WTC11 (cell line): ENCODE measurements around the gene HNF1A.
"Not testable (repeated sequence)": the region's sequence is repeated elsewhere in the genome, so short reads cannot be mapped to it uniquely, and the experiment has no call there.

Experiments used
- ATF1 ChIP-seq: sonication (generic); formaldehyde crosslinking; IDR thresholded peaks from 2 replicates; pipeline ENCODE4 v1.8.1; 2023; ENCODE audit warnings: mild to moderate bottlenecking, moderate library complexity, missing genetic modification reagents
- ATF2 ChIP-seq: sonication (generic); formaldehyde crosslinking; IDR thresholded peaks from 2 replicates; pipeline ENCODE4 v1.8.1; 2022; ENCODE audit warnings: low read depth, missing genetic modification reagents, borderline replicate concordance
- CTCF ChIP-seq: fragments of 200-600 bp; IDR thresholded peaks from 2 replicates; pipeline ENCODE4 v1.8.0; 2022; ENCODE audit warnings: antibody characterized with exemption
- FOXK1 ChIP-seq: sonication (generic); formaldehyde crosslinking; IDR thresholded peaks from 2 replicates; pipeline ENCODE4 v1.8.0; 2022; ENCODE audit warnings: mild to moderate bottlenecking, moderate library complexity, missing genetic modification reagents
- MYBL2 ChIP-seq: sonication (generic); formaldehyde crosslinking; IDR thresholded peaks from 2 replicates; pipeline ENCODE4 v1.8.1; 2023; ENCODE audit warnings: mild to moderate bottlenecking, moderate library complexity, missing genetic modification reagents
- SP1 ChIP-seq: sonication (generic); formaldehyde crosslinking; conservative IDR thresholded peaks from 2 replicates; pipeline ENCODE4 v1.8.1; 2022; ENCODE audit warnings: missing genetic modification reagents
- ZNF138 ChIP-seq: sonication (generic); formaldehyde crosslinking; conservative IDR thresholded peaks from 2 replicates; pipeline ENCODE4 v1.8.1; 2022; ENCODE audit warnings: mild to moderate bottlenecking, moderate library complexity, missing genetic modification reagents
- ZNF423 ChIP-seq: fragments of 250-450 bp; sonication (Bioruptor Pico); IDR thresholded peaks from 2 replicates; pipeline ENCODE4 v2.1.2; 2022; ENCODE audit warnings: mild to moderate bottlenecking, moderate library complexity
- TF ChIP-seq, protein P1 (sequence below): sonication (generic); formaldehyde crosslinking; IDR thresholded peaks from 2 replicates; pipeline ENCODE4 v1.8.0; 2022; ENCODE audit warnings: mild to moderate bottlenecking, missing genetic modification reagents
- TF ChIP-seq, protein P2 (sequence below): sonication (generic); formaldehyde crosslinking; IDR thresholded peaks from 2 replicates; pipeline ENCODE4 v1.8.1; 2022; ENCODE audit warnings: low read depth, mild to moderate bottlenecking, moderate library complexity, missing genetic modification reagents, borderline replicate concordance
- TF ChIP-seq, protein P3 (sequence below): sonication (generic); formaldehyde crosslinking; conservative IDR thresholded peaks from 2 replicates; pipeline ENCODE4 v1.8.1; 2022; ENCODE audit warnings: mild to moderate bottlenecking, missing genetic modification reagents

DNA sequence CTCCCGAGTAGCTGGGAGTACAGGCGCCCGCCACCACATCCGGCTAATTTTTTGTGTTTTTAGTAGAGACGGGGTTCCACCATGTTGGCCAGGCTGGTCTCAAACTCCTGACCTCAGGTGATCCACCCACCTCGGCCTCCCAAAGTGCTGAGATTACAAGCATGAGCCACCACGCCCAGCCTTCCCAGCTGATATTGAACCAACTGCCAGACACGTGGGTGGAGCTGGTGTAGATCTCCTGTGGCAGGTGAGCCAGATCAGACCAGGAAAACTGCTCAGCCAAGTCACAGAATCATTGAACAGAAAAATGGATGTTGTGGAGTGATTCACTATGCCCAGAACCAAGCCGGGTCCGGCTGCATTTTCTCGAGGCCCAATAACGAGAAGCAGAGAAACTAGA is 69.1 kb downstream of the HNF1A start:
- TF ChIP-seq CTCF; SP1; MYBL2 (CRISPR knock-in tag); ATF2 (CRISPR knock-in tag); ZNF138 (CRISPR knock-in tag); FOXK1 (CRISPR knock-in tag); ZNF423 (CRISPR knock-in tag); ATF1 (CRISPR knock-in tag): not testable (repeated sequence)
- TF ChIP-seq, protein P1, sequence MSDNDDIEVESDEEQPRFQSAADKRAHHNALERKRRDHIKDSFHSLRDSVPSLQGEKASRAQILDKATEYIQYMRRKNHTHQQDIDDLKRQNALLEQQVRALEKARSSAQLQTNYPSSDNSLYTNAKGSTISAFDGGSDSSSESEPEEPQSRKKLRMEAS (CRISPR knock-in tag): not testable (repeated sequence)
- TF ChIP-seq, protein P2, sequence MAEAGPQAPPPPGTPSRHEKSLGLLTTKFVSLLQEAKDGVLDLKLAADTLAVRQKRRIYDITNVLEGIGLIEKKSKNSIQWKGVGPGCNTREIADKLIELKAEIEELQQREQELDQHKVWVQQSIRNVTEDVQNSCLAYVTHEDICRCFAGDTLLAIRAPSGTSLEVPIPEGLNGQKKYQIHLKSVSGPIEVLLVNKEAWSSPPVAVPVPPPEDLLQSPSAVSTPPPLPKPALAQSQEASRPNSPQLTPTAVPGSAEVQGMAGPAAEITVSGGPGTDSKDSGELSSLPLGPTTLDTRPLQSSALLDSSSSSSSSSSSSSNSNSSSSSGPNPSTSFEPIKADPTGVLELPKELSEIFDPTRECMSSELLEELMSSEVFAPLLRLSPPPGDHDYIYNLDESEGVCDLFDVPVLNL (CRISPR knock-in tag): not testable (repeated sequence)
- TF ChIP-seq, protein P3, sequence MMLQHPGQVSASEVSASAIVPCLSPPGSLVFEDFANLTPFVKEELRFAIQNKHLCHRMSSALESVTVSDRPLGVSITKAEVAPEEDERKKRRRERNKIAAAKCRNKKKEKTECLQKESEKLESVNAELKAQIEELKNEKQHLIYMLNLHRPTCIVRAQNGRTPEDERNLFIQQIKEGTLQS (CRISPR knock-in tag): not testable (repeated sequence)
